ENCODE data around the gene COL4A3. TPM values are rescaled to one million over a fixed set of nuclear protein-coding genes. Genes with fewer than 3 reads are reported as not detected.
A peak's percentile ranks its signal among the peaks of the same experiment; 100 is the strongest.

The COL4A3 gene
- total RNA-seq: 0.32 and 0.57 TPM in 2 replicates
- long read RNA-seq, partial matches to known transcripts: 1 of 1 reads
- long read RNA-seq, other reads (novel, unspliced or antisense): 0 of 1 reads

DNA sequence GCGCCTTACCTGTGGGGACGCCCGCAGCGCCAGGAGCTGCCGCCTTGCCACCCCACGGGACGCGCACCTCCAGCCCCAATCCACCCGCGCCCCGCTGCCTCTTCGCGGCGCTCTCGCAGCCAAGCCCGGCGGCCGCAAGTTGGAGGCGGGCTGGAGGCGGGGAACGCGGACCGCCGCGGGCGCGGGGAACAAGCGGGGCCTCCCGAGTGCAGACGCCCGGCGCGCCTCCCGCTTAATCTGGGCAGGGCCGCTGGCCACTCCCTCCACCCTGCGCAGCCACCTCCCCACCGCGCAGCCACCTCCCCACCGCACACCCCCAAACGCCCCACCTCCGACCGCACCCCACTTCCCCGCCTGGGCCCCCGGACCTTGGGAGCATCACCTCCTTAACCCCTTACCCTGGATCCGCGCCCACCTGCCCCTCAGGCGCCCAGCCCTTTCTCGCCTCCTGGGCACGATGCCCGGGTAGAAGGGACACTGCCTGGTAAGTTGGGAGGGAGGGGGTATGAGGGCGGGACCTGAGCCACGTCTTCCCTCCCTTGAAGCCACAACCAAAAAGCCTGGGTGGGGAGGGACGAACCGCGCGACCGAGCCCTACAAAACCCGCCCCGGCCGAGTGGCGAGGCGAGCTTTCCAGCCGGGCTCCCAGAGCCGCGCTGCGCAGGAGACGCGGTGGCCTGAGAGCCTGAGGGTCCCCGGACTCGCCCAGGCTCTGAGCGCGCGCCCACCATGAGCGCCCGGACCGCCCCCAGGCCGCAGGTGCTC, at the start of gene COL4A3, which contains the start of gene COL4A4:
Gene COL4A3 (plus strand): TSS at position 627 of the 765 bp plus-strand sequence. CDS start 103 bp downstream, at position 730.
Gene COL4A4 (minus strand): TSS at position 208 of the 765 bp plus-strand sequence. CDS start 16,722 bp downstream, outside the sequence.
- no peak for DNase-seq (ENCODE audit: extremely low spot score, unreplicated experiment)
- TF ChIP-seq, protein P1, sequence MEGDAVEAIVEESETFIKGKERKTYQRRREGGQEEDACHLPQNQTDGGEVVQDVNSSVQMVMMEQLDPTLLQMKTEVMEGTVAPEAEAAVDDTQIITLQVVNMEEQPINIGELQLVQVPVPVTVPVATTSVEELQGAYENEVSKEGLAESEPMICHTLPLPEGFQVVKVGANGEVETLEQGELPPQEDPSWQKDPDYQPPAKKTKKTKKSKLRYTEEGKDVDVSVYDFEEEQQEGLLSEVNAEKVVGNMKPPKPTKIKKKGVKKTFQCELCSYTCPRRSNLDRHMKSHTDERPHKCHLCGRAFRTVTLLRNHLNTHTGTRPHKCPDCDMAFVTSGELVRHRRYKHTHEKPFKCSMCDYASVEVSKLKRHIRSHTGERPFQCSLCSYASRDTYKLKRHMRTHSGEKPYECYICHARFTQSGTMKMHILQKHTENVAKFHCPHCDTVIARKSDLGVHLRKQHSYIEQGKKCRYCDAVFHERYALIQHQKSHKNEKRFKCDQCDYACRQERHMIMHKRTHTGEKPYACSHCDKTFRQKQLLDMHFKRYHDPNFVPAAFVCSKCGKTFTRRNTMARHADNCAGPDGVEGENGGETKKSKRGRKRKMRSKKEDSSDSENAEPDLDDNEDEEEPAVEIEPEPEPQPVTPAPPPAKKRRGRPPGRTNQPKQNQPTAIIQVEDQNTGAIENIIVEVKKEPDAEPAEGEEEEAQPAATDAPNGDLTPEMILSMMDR (IDR thresholded peaks at IDR 0.05): no peak
- no peaks in the 10 kb centered on the region for H3K36me3 Mint-ChIP-seq (ENCODE audit: unreplicated experiment)
- H3K27me3 Mint-ChIP-seq (ENCODE audit: unreplicated experiment): peaks cover 65% of the 10 kb centered on the region
- H3K9me3 Mint-ChIP-seq (ENCODE audit: unreplicated experiment): peaks cover 11% of the 10 kb centered on the region
- H3K4me3 Mint-ChIP-seq (ENCODE audit: unreplicated experiment): peak within 1 kb of the TSS; percentile 72
- H3K4me1 Mint-ChIP-seq (ENCODE audit: unreplicated experiment): peaks cover 13% of the 10 kb centered on the region
- no peak within 1 kb of the TSS for H3K27ac Mint-ChIP-seq (ENCODE audit: unreplicated experiment)

DNA sequence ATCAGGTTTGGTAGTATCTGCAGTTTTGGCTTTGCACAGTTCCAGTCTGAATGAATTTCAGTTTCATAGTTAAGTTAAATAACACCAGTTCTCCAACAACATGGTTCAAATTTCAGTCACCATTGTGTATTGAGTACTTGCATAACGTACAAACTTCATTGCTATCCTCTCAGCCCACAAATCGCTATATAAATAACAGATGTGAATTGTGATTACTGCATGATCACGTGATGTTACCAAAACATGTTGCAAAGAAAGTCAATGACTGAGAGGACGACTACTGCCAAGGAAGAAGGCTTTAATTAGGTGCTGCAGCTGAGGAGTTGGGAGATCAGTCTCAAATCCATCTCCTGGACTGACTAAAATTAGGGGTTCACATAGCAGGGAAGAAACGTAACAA, 48.7 kb upstream of the COL4A3 start:
- H3K27ac Mint-ChIP-seq (ENCODE audit: unreplicated experiment): no peak overlapping the region
- H3K27me3 Mint-ChIP-seq (ENCODE audit: unreplicated experiment): peaks cover 10% of the 10 kb centered on the region
- H3K4me1 Mint-ChIP-seq (ENCODE audit: unreplicated experiment): no peaks in the 10 kb centered on the region
- H3K9me3 Mint-ChIP-seq (ENCODE audit: unreplicated experiment): no peaks in the 10 kb centered on the region
- TF ChIP-seq, protein P1 (IDR thresholded peaks at IDR 0.05): no peak
- DNase-seq (ENCODE audit: extremely low spot score, unreplicated experiment): no peak
- H3K36me3 Mint-ChIP-seq (ENCODE audit: unreplicated experiment): no peaks in the 10 kb centered on the region
- H3K4me3 Mint-ChIP-seq (ENCODE audit: unreplicated experiment): no peak overlapping the region

DNA sequence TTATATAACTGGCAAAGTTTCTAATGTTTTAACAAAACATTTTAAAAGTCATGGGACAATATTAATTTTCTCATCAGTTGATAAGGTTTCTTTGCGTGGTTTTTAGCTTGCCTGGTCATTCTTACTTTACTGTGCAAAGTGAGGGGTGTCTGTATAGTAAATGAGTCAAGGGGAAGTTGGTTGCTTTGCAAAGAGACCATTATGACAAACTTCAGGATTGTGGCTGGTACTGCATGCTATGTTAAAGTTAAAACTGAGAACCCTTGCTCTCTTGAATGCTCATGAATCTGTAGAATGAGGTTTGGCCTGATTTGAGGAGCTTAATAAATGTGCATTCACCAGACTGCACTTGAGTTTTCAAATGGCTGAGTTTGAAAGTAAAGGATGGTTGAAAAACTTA, 47.4 kb upstream of the COL4A3 start:
- Mint-ChIP-seq H3K9me3 (ENCODE audit: unreplicated experiment) (no peaks in the 10 kb centered on the region), H3K36me3 (ENCODE audit: unreplicated experiment) (no peaks in the 10 kb centered on the region), H3K4me3 (ENCODE audit: unreplicated experiment) (no peak overlapping the region), H3K4me1 (ENCODE audit: unreplicated experiment) (no peaks in the 10 kb centered on the region), H3K27ac (ENCODE audit: unreplicated experiment) (no peak overlapping the region), H3K27me3 (ENCODE audit: unreplicated experiment) (peaks cover 10% of the 10 kb centered on the region)
- TF ChIP-seq, protein P1 (IDR thresholded peaks at IDR 0.05): no peak
- no peak for DNase-seq (ENCODE audit: extremely low spot score, unreplicated experiment)

DNA sequence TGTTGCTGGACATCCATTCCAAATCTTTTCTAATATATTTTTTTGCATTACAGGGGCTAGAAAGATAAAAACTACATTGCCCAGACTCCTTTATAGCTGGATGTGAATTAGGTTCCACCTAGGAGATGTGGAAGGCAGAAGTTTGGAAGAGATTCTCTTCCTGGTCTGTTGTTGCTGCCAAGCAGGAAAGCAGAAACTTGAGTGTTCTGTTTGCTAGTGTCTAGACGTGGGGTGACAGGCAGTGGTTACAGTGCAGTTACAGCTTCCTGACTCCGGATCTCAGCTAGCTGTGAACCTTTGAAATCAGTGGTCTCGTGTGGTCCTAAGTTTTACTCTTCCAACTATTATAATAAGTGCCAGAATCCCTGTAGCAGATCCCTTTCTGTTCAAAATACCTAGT, 46.6 kb upstream of the COL4A3 start:
- Mint-ChIP-seq H3K9me3 (ENCODE audit: unreplicated experiment) (no peaks in the 10 kb centered on the region), H3K4me1 (ENCODE audit: unreplicated experiment) (no peaks in the 10 kb centered on the region), H3K27ac (ENCODE audit: unreplicated experiment) (no peak overlapping the region), H3K27me3 (ENCODE audit: unreplicated experiment) (peaks cover 10% of the 10 kb centered on the region), H3K4me3 (ENCODE audit: unreplicated experiment) (no peak overlapping the region), H3K36me3 (ENCODE audit: unreplicated experiment) (no peaks in the 10 kb centered on the region)
- DNase-seq (ENCODE audit: extremely low spot score, unreplicated experiment): no peak
- TF ChIP-seq, protein P1 (IDR thresholded peaks at IDR 0.05): no peak

DNA sequence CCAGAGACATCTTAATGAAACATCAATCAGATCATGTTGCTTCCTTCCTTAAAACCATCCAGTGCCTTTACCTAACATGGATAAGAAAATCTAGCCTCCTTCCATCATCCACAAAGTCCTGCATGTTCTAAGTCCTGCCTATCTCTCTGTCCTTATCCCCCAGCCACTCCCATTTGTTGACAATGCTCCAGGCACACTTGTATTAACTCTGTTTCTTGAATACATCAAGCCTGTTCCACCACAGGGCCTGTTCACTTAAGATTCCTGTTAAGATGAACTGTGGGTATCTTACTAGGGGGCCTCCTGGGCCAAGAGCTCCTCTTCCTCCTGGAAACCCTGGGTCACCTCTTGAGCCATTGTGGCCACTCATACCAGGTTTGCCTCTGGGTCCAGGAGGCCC, 46.1 kb upstream of the COL4A3 start:
- DNase-seq (ENCODE audit: extremely low spot score, unreplicated experiment): no peak
- TF ChIP-seq, protein P1 (IDR thresholded peaks at IDR 0.05): no peak
- Mint-ChIP-seq H3K36me3 (ENCODE audit: unreplicated experiment) (no peaks in the 10 kb centered on the region), H3K27me3 (ENCODE audit: unreplicated experiment) (peaks cover 10% of the 10 kb centered on the region), H3K4me1 (ENCODE audit: unreplicated experiment) (no peaks in the 10 kb centered on the region), H3K4me3 (ENCODE audit: unreplicated experiment) (no peak overlapping the region), H3K9me3 (ENCODE audit: unreplicated experiment) (no peaks in the 10 kb centered on the region), H3K27ac (ENCODE audit: unreplicated experiment) (no peak overlapping the region)

Data from osteocyte (in vitro differentiated cells).